ENCODE measurements around the gene C1orf56.
A peak's percentile ranks its signal among the peaks of the same experiment; 100 is the strongest.

C1orf56 gene

GRCh38 chr1:151036356-151036755 is 11.2 kb upstream of the C1orf56 start, which contains the start of gene BNIPL:
Gene BNIPL (plus strand): TSS chr1:151036586. CDS start chr1:151036726, 140 bp downstream.
- Mint-ChIP-seq H3K9me3 (no peaks in the 10 kb centered on the region), H3K4me3 (no peak within 1 kb of the TSS)

GRCh38 chr1:151037032-151037431 is 10.5 kb upstream of the C1orf56 start:
- Mint-ChIP-seq H3K27me3 (no peaks in the 10 kb centered on the region), H3K9me3 (no peaks in the 10 kb centered on the region), H3K36me3 (ENCODE audit: insufficient read depth) (peaks cover 11% of the 10 kb centered on the region), H3K27ac (ENCODE audit: low read depth) (peak overlapping the region; percentile 14), H3K4me3 (no peak overlapping the region), H3K4me1 (peaks cover 5% of the 10 kb centered on the region)
- DNase-seq (ENCODE audit: low spot score in 2 of 2) (no peak), ATAC-seq (replicated peaks; ENCODE audit: extremely low read depth, poor library complexity, severe bottlenecking) (no peak)

More at GRCh38 chr1:151036356-151036755, 11.2 kb upstream of the C1orf56 start, which contains the start of gene BNIPL:
- Mint-ChIP-seq H3K27ac (ENCODE audit: low read depth) (peak within 1 kb of the TSS; percentile 14), H3K27me3 (no peaks in the 10 kb centered on the region), H3K36me3 (ENCODE audit: insufficient read depth) (peaks cover 13% of the 10 kb centered on the region), H3K4me1 (peaks cover 5% of the 10 kb centered on the region)
- DNase-seq (ENCODE audit: low spot score in 2 of 2) (no peak), ATAC-seq (replicated peaks; ENCODE audit: extremely low read depth, poor library complexity, severe bottlenecking) (no peak)

GRCh38 chr1:151039521-151039920 is 8.0 kb upstream of the C1orf56 start:
- no peaks in the 10 kb centered on the region for H3K9me3 Mint-ChIP-seq
- no peak overlapping the region for H3K4me3 Mint-ChIP-seq
- H3K27me3 Mint-ChIP-seq: no peaks in the 10 kb centered on the region
- ATAC-seq (replicated peaks; ENCODE audit: extremely low read depth, poor library complexity, severe bottlenecking) (no peak), DNase-seq (ENCODE audit: low spot score in 2 of 2) (no peak)
- no peak overlapping the region for H3K27ac Mint-ChIP-seq (ENCODE audit: low read depth)
- peaks cover under 1% of the 10 kb centered on the region for H3K36me3 Mint-ChIP-seq (ENCODE audit: insufficient read depth)
- H3K4me1 Mint-ChIP-seq: peaks cover 11% of the 10 kb centered on the region

- ATAC-seq (replicated peaks; ENCODE audit: extremely low read depth, poor library complexity, severe bottlenecking) (no peak), DNase-seq (ENCODE audit: low spot score in 2 of 2) (no peak)
Observed at GRCh38 chr1:151043163-151043562, 4.4 kb upstream of the C1orf56 start.

GRCh38 chr1:151047925-151048644 is 534 bp downstream of the C1orf56 start:
- peaks cover 20% of the 10 kb centered on the region for H3K36me3 Mint-ChIP-seq (ENCODE audit: insufficient read depth)
- peak overlapping the region; percentile 89 for H3K4me3 Mint-ChIP-seq
- no peaks in the 10 kb centered on the region for H3K9me3 Mint-ChIP-seq
- no peaks in the 10 kb centered on the region for H3K27me3 Mint-ChIP-seq
- ATAC-seq (replicated peaks; ENCODE audit: extremely low read depth, poor library complexity, severe bottlenecking) (peak; percentile 78), DNase-seq (ENCODE audit: low spot score in 2 of 2) (peak; percentile 36 to 44)
- peaks cover 58% of the 10 kb centered on the region for H3K4me1 Mint-ChIP-seq
- H3K27ac Mint-ChIP-seq (ENCODE audit: low read depth): peak overlapping the region; percentile 91

More at GRCh38 chr1:151043163-151043562, 4.4 kb upstream of the C1orf56 start:
- H3K9me3 Mint-ChIP-seq: no peaks in the 10 kb centered on the region
- H3K4me3 Mint-ChIP-seq: no peak overlapping the region
- H3K36me3 Mint-ChIP-seq (ENCODE audit: insufficient read depth): peaks cover 2% of the 10 kb centered on the region
- no peaks in the 10 kb centered on the region for H3K27me3 Mint-ChIP-seq
- H3K27ac Mint-ChIP-seq (ENCODE audit: low read depth): peak overlapping the region; percentile 57
- H3K4me1 Mint-ChIP-seq: peaks cover 28% of the 10 kb centered on the region

GRCh38 chr1:151048645-151049032 is 1.1 kb downstream of the C1orf56 start:
- H3K36me3 Mint-ChIP-seq (ENCODE audit: insufficient read depth): peaks cover 25% of the 10 kb centered on the region

GRCh38 chr1:151049458-151049857 is 1.9 kb downstream of the C1orf56 start:
- H3K27ac Mint-ChIP-seq (ENCODE audit: low read depth): peak overlapping the region; percentile 72
- no peaks in the 10 kb centered on the region for H3K27me3 Mint-ChIP-seq
- ATAC-seq (replicated peaks; ENCODE audit: extremely low read depth, poor library complexity, severe bottlenecking): no peak
- H3K9me3 Mint-ChIP-seq: no peaks in the 10 kb centered on the region
- H3K36me3 Mint-ChIP-seq (ENCODE audit: insufficient read depth): peaks cover 34% of the 10 kb centered on the region
- DNase-seq (ENCODE audit: low spot score in 2 of 2): no peak
- peaks cover 63% of the 10 kb centered on the region for H3K4me1 Mint-ChIP-seq
- H3K4me3 Mint-ChIP-seq: peak overlapping the region; percentile 89

More at GRCh38 chr1:151048645-151049032, 1.1 kb downstream of the C1orf56 start:
- no peaks in the 10 kb centered on the region for H3K27me3 Mint-ChIP-seq
- ATAC-seq (replicated peaks; ENCODE audit: extremely low read depth, poor library complexity, severe bottlenecking): no peak
- no peak for DNase-seq (ENCODE audit: low spot score in 2 of 2)
- peaks cover 58% of the 10 kb centered on the region for H3K4me1 Mint-ChIP-seq
- no peaks in the 10 kb centered on the region for H3K9me3 Mint-ChIP-seq
- H3K4me3 Mint-ChIP-seq: peak overlapping the region; percentile 89
- H3K27ac Mint-ChIP-seq (ENCODE audit: low read depth): peak overlapping the region; percentile 91

GRCh38 chr1:151050051-151050688 is 2.6 kb downstream of the C1orf56 start:
- Mint-ChIP-seq H3K4me1 (peaks cover 70% of the 10 kb centered on the region), H3K27me3 (no peaks in the 10 kb centered on the region), H3K36me3 (ENCODE audit: insufficient read depth) (peaks cover 41% of the 10 kb centered on the region), H3K27ac (ENCODE audit: low read depth) (no peak overlapping the region), H3K9me3 (no peaks in the 10 kb centered on the region), H3K4me3 (peak overlapping the region; percentile 89)
- no peak for ATAC-seq (replicated peaks; ENCODE audit: extremely low read depth, poor library complexity, severe bottlenecking)
- no peak for DNase-seq (ENCODE audit: low spot score in 2 of 2)

GRCh38 chr1:151051356-151052009 is 3.9 kb downstream of the C1orf56 start:
- Mint-ChIP-seq H3K27ac (ENCODE audit: low read depth) (no peak overlapping the region), H3K27me3 (no peaks in the 10 kb centered on the region), H3K36me3 (ENCODE audit: insufficient read depth) (peaks cover 52% of the 10 kb centered on the region), H3K4me3 (no peak overlapping the region), H3K4me1 (peaks cover 77% of the 10 kb centered on the region), H3K9me3 (no peaks in the 10 kb centered on the region)
- ATAC-seq (replicated peaks; ENCODE audit: extremely low read depth, poor library complexity, severe bottlenecking) (no peak), DNase-seq (ENCODE audit: low spot score in 2 of 2) (no peak)

GRCh38 chr1:151054971-151055547 is 7.5 kb downstream of the C1orf56 start:
- Mint-ChIP-seq H3K4me3 (peak overlapping the region; percentile 92), H3K36me3 (ENCODE audit: insufficient read depth) (peaks cover 75% of the 10 kb centered on the region), H3K9me3 (no peaks in the 10 kb centered on the region), H3K4me1 (peaks cover 73% of the 10 kb centered on the region), H3K27ac (ENCODE audit: low read depth) (peak overlapping the region; percentile 91), H3K27me3 (no peaks in the 10 kb centered on the region)
- DNase-seq (ENCODE audit: low spot score in 2 of 2): no peak
- no peak for ATAC-seq (replicated peaks; ENCODE audit: extremely low read depth, poor library complexity, severe bottlenecking)

- H3K27ac Mint-ChIP-seq (ENCODE audit: low read depth): peak overlapping the region; percentile 91
- DNase-seq (ENCODE audit: low spot score in 2 of 2): no peak
- H3K9me3 Mint-ChIP-seq: no peaks in the 10 kb centered on the region
- H3K36me3 Mint-ChIP-seq (ENCODE audit: insufficient read depth): peaks cover 72% of the 10 kb centered on the region
- H3K4me3 Mint-ChIP-seq: peak overlapping the region; percentile 92
- H3K27me3 Mint-ChIP-seq: no peaks in the 10 kb centered on the region
- ATAC-seq (replicated peaks; ENCODE audit: extremely low read depth, poor library complexity, severe bottlenecking): no peak
- H3K4me1 Mint-ChIP-seq: peaks cover 73% of the 10 kb centered on the region
Observed at GRCh38 chr1:151055581-151055980, 8.0 kb downstream of the C1orf56 start.

GRCh38 chr1:151056149-151056548 is 8.6 kb downstream of the C1orf56 start:
- Mint-ChIP-seq H3K27ac (ENCODE audit: low read depth) (peak overlapping the region; percentile 91), H3K9me3 (no peaks in the 10 kb centered on the region), H3K36me3 (ENCODE audit: insufficient read depth) (peaks cover 74% of the 10 kb centered on the region), H3K4me3 (peak overlapping the region; percentile 92), H3K4me1 (peaks cover 79% of the 10 kb centered on the region), H3K27me3 (no peaks in the 10 kb centered on the region)
- peak in 1 of 2 donors; percentile 28 for DNase-seq (ENCODE audit: low spot score in 2 of 2)
- peak; percentile 54 for ATAC-seq (replicated peaks; ENCODE audit: extremely low read depth, poor library complexity, severe bottlenecking)

Data from central memory CD8-positive, alpha-beta T cell (primary cell).